Neuronal stem cell (in vitro differentiated cells): Measurements from ENCODE around the gene ZNF574.

Experiments used
- DNase-seq: peaks from one replicate; pipeline ENCODE4 v3.0.0-alpha.2; 2013; ENCODE audit warnings: low spot score
- H2AFZ ChIP-seq: one replicate; pipeline ENCODE4 v1.6.1; 2013; ENCODE audit warnings: mild to moderate bottlenecking, low read length, inconsistent platforms
- H2AK5ac ChIP-seq: 2 replicates; pipeline ENCODE4 v1.6.1; 2013; ENCODE audit warnings: low read depth, mild to moderate bottlenecking, inconsistent platforms, low read length, moderate library complexity, mixed read lengths
- H2BK120ac ChIP-seq: 2 replicates; pipeline ENCODE4 v1.6.1; 2013; ENCODE audit warnings: low read depth, mild to moderate bottlenecking, inconsistent platforms, low read length, moderate library complexity, mixed read lengths
- H2BK12ac ChIP-seq: one replicate; pipeline ENCODE4 v1.6.1; 2013; ENCODE audit warnings: low read length, inconsistent platforms
- H2BK15ac ChIP-seq: 2 replicates; pipeline ENCODE4 v1.6.1; 2013; ENCODE audit warnings: mild to moderate bottlenecking, low read length, inconsistent platforms, mixed read lengths
- H2BK5ac ChIP-seq: one replicate; pipeline ENCODE4 v1.6.1; 2013; ENCODE audit warnings: inconsistent platforms, mild to moderate bottlenecking, low read length, moderate library complexity
- H3K14ac ChIP-seq: one replicate; pipeline ENCODE4 v1.6.1; 2013; ENCODE audit warnings: low read length, inconsistent platforms
- H3K18ac ChIP-seq: 2 replicates; pipeline ENCODE4 v1.6.1; 2013; ENCODE audit warnings: low read length, inconsistent platforms
- H3K23ac ChIP-seq: 2 replicates; pipeline ENCODE4 v1.6.1; 2013; ENCODE audit warnings: low read depth, mild to moderate bottlenecking, mixed read lengths, low read length, inconsistent platforms; ENCODE audit not compliant: poor library complexity
- H3K27ac ChIP-seq: replicated peaks from 3 replicates; pipeline ENCODE4 v1.5.1; 2013; ENCODE audit warnings: low read length, inconsistent platforms
- H3K27me3 ChIP-seq, 3 experiments: 2 replicates each; pipeline ENCODE4 v1.6.1; 2013; ENCODE audit warnings: low read length in 3 of 3, mild to moderate bottlenecking in 2 of 3, inconsistent platforms in 1 of 3, low read depth in 1 of 3, mixed read lengths in 1 of 3, moderate library complexity in 1 of 3; ENCODE audit not compliant: control insufficient read depth in 3 of 3, insufficient read depth in 3 of 3
- H3K36me3 ChIP-seq, 2 donors: replicated peaks in 1 of 2; 2 replicates each; pipeline ENCODE4 v1.6.1; 2013; ENCODE audit warnings: low read length in 2 of 2; ENCODE audit not compliant: control insufficient read depth in 2 of 2, insufficient read depth in 2 of 2
- H3K4ac ChIP-seq: 2 replicates; pipeline ENCODE4 v1.6.1; 2013; ENCODE audit warnings: inconsistent platforms, mild to moderate bottlenecking, low read length, moderate library complexity
- H3K4me1 ChIP-seq, 2 donors: 1 replicate in 1 of 2; 2 replicates in 1 of 2; pipeline ENCODE4 v1.6.1; 2013; ENCODE audit warnings: low read length in 2 of 2, low read depth in 1 of 2; ENCODE audit not compliant: control insufficient read depth in 2 of 2, insufficient read depth in 1 of 2
- H3K4me2 ChIP-seq: one replicate; pipeline ENCODE4 v1.6.1; 2013; ENCODE audit warnings: mild to moderate bottlenecking, low read length, inconsistent platforms; ENCODE audit not compliant: insufficient read depth, poor library complexity, severe bottlenecking
- H3K4me3 ChIP-seq, 2 donors: 2 replicates each; pipeline ENCODE4 v1.5.1; 2013; ENCODE audit warnings: low read length in 2 of 2, mild to moderate bottlenecking in 2 of 2, inconsistent platforms in 1 of 2, moderate library complexity in 1 of 2
- H3K79me1 ChIP-seq: one replicate; pipeline ENCODE4 v1.6.1; 2013; ENCODE audit warnings: low read depth, mild to moderate bottlenecking, inconsistent platforms, low read length, moderate library complexity
- H3K9ac ChIP-seq: one replicate; pipeline ENCODE4 v1.6.1; 2013; ENCODE audit warnings: mild to moderate bottlenecking, low read depth, low read length, inconsistent platforms; ENCODE audit not compliant: poor library complexity
- H3K9me3 ChIP-seq, 2 donors: replicated peaks in 1 of 2; 2 replicates each; pipeline versions ENCODE3 to v1.6.1; 2013; ENCODE audit warnings: low read length in 2 of 2, mild to moderate bottlenecking in 2 of 2, inconsistent platforms in 1 of 2, low read depth in 1 of 2, mixed read lengths in 1 of 2, moderate library complexity in 1 of 2; ENCODE audit not compliant: control insufficient read depth in 2 of 2, insufficient read depth in 1 of 2
- H4K8ac ChIP-seq: one replicate; pipeline ENCODE4 v1.6.1; 2013; ENCODE audit warnings: low read depth, mild to moderate bottlenecking, inconsistent platforms, low read length, moderate library complexity
- H4K91ac ChIP-seq: one replicate; pipeline ENCODE4 v1.6.1; 2013; ENCODE audit warnings: low read length, low read depth, mild to moderate bottlenecking, inconsistent platforms; ENCODE audit not compliant: poor library complexity
- WGBS, 2 donors: extraction: QIAGEN DNeasy Blood & Tissue Kit; methylation state at CpG; one replicate each; pipeline ENCODE4 v1.1.7; 2013; ENCODE audit warnings: missing lambda C conversion rate in 2 of 2, mixed read lengths in 1 of 2; ENCODE audit not compliant: insufficient read length in 2 of 2, insufficient replicate concordance in 1 of 2; ENCODE audit errors: extremely low coverage in 2 of 2; 5-methylcytosine and 5-hydroxymethylcytosine counted together

The ZNF574 gene

GRCh38 chr19:42065511-42065910 lies 10.5 kb upstream of the ZNF574 start:
- Histone ChIP-seq H3K36me3 (peaks cover 0 to 27% of the 10 kb centered on the region in 2 donors), H3K14ac (no peak overlapping the region), H3K4ac (no peak overlapping the region), H3K9me3 (no peaks in the 10 kb centered on the region), H3K27ac (no peak overlapping the region), H3K18ac (peak overlapping the region; percentile 4), H3K4me3 (no peak overlapping the region), H3K9ac (no peak overlapping the region), H2BK120ac (no peak overlapping the region), H3K4me1 (peaks cover 13 to 24% of the 10 kb centered on the region in 2 donors), H3K27me3 (peaks cover 0 to 14% (median 0%) of the 10 kb centered on the region in 3 experiments), H3K4me2 (no peak overlapping the region), H2BK12ac (no peak overlapping the region), H2BK15ac (no peak overlapping the region), H2AFZ (no peak overlapping the region), H4K8ac (no peak overlapping the region), H2AK5ac (peak overlapping the region; percentile 18), H4K91ac (no peak overlapping the region), H3K79me1 (peaks cover 8% of the 10 kb centered on the region), H3K23ac (peak overlapping the region; percentile 85), H2BK5ac (no peak overlapping the region)
- DNase-seq = no peak
- no CpG with 5 or more reads among the region's 9 CpGs for WGBS, 2 donors

GRCh38 chr19:42066075-42066754 lies 9.8 kb upstream of the ZNF574 start:
- Histone ChIP-seq H4K8ac (peak overlapping the region; percentile 26), H3K4me1 (peaks cover 18 to 26% of the 10 kb centered on the region in 2 donors), H2BK120ac (no peak overlapping the region), H3K9me3 (no peaks in the 10 kb centered on the region), H3K27ac (no peak overlapping the region), H2BK12ac (no peak overlapping the region), H2BK5ac (no peak overlapping the region), H3K79me1 (peaks cover 8% of the 10 kb centered on the region), H3K9ac (no peak overlapping the region), H2AK5ac (no peak overlapping the region), H3K18ac (no peak overlapping the region), H2AFZ (no peak overlapping the region), H3K14ac (peak overlapping the region; percentile 43), H3K36me3 (peaks cover 0 to 25% of the 10 kb centered on the region in 2 donors), H3K4ac (no peak overlapping the region), H3K27me3 (peaks cover 0 to 14% (median 0%) of the 10 kb centered on the region in 3 experiments), H3K4me2 (no peak overlapping the region), H4K91ac (peak overlapping the region; percentile 24), H3K4me3 (no peak overlapping the region), H3K23ac (no peak overlapping the region), H2BK15ac (no peak overlapping the region)
- DNase-seq = no peak
- no CpG with 5 or more reads among the region's 9 CpGs for WGBS, 2 donors

- Histone ChIP-seq H2AFZ (no peak overlapping the region), H2BK5ac (no peak overlapping the region), H2AK5ac (no peak overlapping the region), H2BK12ac (no peak overlapping the region), H3K14ac (no peak overlapping the region), H3K27me3 (peaks cover 0 to 14% (median 0%) of the 10 kb centered on the region in 3 experiments), H4K91ac (no peak overlapping the region), H3K4me3 (peak overlapping the region in 1 of 2 donors; percentile 3), H2BK120ac (no peak overlapping the region), H3K4me1 (peaks cover 19 to 26% of the 10 kb centered on the region in 2 donors), H3K79me1 (peaks cover 8% of the 10 kb centered on the region), H3K27ac (no peak overlapping the region), H3K9me3 (no peaks in the 10 kb centered on the region), H3K4me2 (no peak overlapping the region), H3K4ac (no peak overlapping the region), H3K9ac (no peak overlapping the region), H3K36me3 (peaks cover 0 to 17% of the 10 kb centered on the region in 2 donors), H4K8ac (no peak overlapping the region), H3K18ac (no peak overlapping the region), H2BK15ac (no peak overlapping the region), H3K23ac (no peak overlapping the region)
- no CpG with 5 or more reads among the region's 6 CpGs for WGBS, 2 donors
- no peak for DNase-seq
Measured at GRCh38 chr19:42067315-42067888, 8.6 kb upstream of the ZNF574 start.

- Histone ChIP-seq H3K9me3 (no peaks in the 10 kb centered on the region), H3K14ac (no peak overlapping the region), H3K36me3 (peaks cover 0 to 13% of the 10 kb centered on the region in 2 donors), H3K23ac (peak overlapping the region; percentile 39), H3K4ac (no peak overlapping the region), H2BK15ac (no peak overlapping the region), H2AK5ac (peak overlapping the region; percentile 99), H3K79me1 (peaks cover 8% of the 10 kb centered on the region), H2AFZ (peak overlapping the region; percentile 92), H3K27me3 (peaks cover 0 to 14% (median 0%) of the 10 kb centered on the region in 3 experiments), H3K4me3 (peak overlapping the region in 1 of 2 donors; percentile 79), H4K8ac (peak overlapping the region; percentile 74), H2BK5ac (peak overlapping the region; percentile 84), H3K4me2 (peak overlapping the region; percentile 84), H3K27ac (no peak overlapping the region), H2BK120ac (no peak overlapping the region), H3K9ac (no peak overlapping the region), H3K4me1 (peaks cover 19 to 26% of the 10 kb centered on the region in 2 donors), H3K18ac (no peak overlapping the region), H4K91ac (no peak overlapping the region), H2BK12ac (no peak overlapping the region)
- DNase-seq = no peak
- no CpG with 5 or more reads among the region's 8 CpGs for WGBS, 2 donors
Measured at GRCh38 chr19:42068361-42068755, 7.6 kb upstream of the ZNF574 start.
